SIG-M5 (cell line): ENCODE results near the gene LCA5.
"Not testable (repeated sequence)": the region's sequence is repeated elsewhere in the genome, so short reads cannot be mapped to it uniquely, and the experiment has no call there.

Experiments
- DNase-seq: peaks from one replicate; lab custom pipeline; 2025; lab: John Stamatoyannopoulos, UW

The LCA5 gene

DNA sequence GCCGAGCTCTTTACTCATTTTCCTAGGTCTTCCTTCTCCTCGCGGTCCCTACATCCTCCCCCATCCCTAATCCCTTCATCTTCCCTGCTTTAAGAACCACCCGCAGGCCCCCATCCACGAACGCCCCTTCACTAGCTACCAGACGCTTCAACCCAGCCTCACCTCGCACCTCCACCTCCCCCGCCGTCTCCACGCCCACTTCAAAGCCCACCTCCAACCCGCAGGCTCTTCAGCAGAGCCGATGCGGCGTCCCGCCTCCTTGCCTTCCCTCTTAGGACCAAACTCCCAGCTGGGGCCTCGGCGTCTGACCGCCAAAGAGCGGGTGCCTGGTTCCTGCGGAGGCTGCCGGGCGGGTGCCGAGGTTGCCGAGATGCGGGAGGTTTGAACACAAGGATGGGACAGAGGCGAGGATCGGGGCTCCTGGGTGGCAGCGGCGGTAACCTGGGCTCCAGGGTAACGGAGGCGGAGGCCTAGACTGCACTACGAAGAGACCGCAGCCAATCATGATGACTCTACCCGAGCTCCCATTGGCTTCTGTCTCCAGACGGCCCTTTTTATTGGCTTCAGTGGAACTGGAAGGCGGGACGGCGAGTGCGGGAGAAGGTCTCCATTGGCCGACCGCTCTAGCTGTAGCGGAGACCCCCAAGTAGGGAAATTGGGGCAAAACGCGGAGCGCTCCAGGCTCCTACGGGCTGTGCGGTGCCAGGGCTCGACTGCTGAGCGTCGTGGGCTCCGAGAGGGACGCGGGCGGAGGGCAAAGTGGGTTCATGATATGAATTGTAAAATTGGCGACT, at the start of gene LCA5:
TSS of gene LCA5 (minus strand) at position 477 of the 794 bp plus-strand sequence. CDS start 18,536 bp downstream, outside the sequence.
- no peak for DNase-seq

DNA sequence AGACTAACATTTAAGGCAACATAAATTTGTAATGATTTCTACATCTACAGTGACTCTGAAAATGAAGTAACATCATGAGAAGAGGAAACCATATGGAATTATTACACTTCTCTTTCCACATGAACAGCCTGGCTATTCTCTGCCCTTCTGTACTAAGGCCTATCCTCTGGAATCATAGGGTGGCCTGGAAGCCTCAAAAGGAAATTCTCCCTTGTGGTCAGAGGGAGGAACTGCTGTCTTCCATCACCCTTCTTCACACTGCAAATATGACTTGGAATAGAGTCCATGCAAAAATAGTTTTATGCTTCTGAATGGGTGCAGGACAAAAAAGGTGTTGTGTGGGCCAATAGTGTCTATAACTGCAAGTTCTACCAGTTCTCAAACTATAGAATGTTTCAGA, 49.3 kb upstream of the LCA5 start:
- no peak for DNase-seq

DNA sequence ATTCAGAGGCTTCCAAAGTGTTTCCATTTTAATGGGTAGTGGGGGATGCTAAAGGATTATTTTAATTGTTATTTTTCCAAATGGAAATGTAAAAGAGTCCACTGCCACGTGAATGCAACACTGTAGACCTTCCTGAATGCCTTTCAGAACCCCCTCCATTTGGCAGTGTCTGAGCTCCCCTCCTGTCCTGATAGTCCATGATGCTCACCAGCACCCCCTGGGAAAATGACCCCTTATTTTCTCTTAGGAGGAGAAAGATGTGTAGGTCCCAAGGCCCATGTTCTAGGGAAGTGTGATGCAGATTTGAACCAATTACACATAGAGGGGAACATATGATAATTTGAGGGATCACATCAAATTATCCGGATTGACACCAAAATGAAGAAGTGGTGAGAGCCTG, 47.1 kb upstream of the LCA5 start:
- no peak for DNase-seq

DNA sequence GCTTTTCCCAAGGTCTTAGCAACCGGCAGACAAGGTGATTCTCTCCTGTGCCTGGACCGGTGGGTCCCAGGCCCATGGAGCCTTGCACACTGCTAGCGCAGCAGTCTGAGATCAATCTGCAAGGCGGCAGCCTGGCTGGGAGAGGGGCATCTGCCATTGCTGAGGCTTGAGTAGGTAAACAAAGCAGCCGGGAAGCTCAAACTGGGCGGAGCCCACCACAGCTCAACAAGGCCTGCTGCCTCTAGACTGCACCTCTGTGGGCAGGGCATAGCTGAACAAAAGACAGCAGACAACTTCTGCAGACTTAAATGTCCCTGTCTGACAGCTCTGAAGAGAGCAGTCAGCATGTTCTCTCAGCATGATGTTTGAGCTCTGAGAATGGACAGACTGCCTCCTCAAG, 40.7 kb upstream of the LCA5 start:
- DNase-seq = not testable (repeated sequence)

DNA sequence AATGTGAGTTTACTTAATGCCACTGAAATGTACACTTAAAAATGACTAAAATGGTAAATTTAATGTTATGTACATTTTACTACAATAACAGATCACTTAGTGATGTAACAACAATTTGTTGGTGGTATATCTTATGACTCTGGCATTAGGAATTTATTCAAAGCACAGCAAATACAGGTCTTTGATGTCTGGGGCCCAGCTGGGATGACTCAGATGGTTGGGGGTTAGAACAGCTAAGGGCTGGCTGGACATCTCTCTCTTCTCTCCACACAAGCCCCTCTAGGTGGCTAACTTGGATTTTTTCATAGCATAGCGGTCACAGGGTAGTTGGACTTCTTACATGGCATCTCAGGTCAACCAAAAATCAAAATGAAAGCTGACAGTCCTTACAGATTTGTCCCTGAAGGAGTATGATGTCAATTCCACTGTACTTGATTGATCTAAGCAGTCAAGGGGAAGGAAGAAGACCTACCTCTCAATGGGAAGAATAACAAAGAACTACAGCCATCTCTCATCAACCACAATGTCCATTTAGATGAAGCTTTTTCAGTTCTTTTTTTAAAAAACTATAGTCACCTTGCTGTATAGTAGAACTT, 37.5 kb upstream of the LCA5 start:
- DNase-seq = no peak

DNA sequence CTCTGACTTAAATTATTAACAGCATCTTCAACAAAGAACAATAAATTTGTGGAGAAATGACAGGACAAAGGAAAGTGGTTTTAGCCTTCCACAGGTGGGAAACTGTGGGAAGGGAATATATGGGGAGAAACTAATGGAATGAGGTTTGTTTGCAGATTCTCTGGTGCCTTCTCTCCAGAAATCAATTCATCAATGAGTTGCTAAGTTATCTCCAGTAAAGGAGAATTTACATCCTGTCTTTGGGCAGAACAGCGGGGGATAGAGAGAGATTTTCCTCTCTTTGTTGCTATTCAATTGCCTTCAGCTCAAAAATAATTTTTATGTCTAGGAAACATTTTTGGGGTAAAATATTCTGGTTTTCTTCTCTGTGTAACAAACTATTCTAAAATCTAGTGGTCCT, 36.9 kb upstream of the LCA5 start:
- DNase-seq = no peak

DNA sequence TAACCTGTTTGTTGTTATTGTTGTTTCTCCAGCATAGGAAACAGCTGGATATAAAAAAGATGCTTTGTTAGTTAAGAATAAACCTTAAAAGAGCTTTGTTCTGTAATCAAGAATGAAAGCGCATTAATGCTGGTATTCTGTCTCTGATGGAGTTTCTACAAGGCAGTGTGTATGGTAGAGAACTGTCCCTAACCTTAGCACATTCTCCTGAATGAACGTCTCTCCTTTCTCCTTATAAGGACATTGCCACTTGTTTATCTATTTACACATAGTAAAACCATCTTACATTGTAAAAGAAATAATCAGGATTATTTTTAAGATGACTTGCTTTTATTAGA, 33.8 kb upstream of the LCA5 start:
- DNase-seq = no peak

DNA sequence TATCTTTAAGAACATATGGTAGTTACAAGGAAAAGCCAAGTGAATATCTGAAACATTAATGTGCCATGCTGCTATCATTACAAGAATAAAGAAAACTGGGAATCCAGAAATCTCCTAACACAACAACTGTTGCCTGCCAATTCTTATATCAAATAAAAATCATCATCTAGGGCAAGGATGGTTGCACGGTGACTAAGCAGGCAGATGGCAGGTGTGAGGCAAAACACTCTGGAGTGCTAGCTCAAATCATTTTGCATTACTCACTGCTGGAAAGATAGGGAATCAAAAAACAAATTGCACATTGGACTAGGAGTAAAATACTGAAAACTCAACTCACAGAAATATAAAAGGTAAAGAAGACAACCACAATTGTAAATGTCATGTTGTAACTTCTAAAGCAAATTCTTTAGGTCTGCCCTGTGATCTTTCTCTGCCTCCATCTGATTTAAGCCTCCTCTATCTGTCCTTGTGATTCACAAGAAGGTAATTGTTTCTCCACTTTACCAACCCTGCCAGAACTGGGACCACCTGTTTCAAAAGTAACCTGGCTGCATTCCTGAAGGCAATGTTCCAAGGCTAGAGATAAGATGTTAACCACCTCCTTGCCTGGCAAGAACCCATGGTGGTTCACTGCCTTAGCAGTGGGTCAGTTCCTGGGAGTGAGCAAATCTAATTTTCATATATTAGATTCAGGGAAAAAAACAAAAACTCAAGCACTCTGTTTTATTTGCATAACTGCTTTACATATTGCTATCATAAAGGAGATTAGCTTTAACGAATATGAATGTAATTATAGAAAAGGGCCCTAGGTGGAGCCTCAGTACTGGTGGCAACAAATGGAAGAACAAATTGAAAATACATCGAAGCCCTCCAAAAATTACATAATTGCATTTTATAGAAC, 33.1 kb upstream of the LCA5 start:
- no peak for DNase-seq

DNA sequence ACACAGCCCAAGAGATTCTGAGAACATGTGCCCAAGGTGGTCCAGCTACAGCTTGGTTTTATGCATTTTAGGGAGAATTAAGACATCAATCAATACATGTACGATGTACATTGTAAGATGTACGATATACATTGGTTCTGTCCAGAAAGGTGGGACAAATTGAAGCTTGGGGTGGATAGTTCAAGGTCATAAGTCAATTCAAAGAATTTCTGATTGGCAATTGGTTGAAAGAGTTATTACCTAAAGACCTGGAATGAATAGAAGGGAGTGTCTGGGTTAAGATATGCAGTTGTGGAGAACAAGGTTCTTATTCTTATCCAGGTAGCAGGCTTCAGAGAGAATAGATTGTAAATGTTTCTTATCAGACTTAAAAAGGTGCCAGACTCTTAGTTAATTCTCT, 31.8 kb upstream of the LCA5 start:
- DNase-seq = no peak

DNA sequence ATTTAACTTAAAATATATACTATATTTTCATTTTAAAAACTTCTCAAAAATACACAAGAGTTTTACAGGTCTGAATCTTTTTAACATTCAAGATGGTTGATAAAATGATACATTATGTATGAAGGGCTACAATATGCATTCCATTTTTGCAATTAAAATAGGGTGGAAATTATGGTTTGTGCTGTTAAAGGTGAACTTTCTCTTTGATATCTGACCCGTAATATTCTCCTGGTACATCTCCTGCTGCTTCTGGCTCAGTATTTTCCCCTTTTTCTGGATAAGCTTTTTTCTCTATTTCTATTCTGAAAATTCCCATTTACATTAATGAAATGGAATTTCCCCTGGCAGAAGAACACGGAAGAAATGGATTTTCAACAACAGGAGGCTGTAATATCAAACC, 27.4 kb upstream of the LCA5 start:
- no peak for DNase-seq

DNA sequence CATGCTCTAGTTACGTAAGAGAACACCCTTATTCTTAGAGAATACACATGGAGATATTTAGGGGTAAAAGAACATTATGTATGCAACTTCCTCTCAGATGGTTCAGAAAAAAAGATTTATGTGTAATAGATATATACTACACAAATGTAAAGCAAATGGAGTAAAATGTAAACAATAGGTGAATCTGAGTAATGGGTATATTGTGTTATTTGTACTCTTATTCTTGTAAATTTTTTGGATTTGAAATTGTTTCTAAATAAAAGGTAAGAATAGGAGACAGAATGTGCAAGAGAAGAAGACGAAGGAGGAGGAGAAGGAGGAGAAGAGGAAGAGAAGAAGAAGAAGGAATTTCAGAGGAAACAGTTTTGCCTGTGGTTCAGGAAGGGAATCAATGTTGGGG, 22.5 kb upstream of the LCA5 start:
- no peak for DNase-seq

DNA sequence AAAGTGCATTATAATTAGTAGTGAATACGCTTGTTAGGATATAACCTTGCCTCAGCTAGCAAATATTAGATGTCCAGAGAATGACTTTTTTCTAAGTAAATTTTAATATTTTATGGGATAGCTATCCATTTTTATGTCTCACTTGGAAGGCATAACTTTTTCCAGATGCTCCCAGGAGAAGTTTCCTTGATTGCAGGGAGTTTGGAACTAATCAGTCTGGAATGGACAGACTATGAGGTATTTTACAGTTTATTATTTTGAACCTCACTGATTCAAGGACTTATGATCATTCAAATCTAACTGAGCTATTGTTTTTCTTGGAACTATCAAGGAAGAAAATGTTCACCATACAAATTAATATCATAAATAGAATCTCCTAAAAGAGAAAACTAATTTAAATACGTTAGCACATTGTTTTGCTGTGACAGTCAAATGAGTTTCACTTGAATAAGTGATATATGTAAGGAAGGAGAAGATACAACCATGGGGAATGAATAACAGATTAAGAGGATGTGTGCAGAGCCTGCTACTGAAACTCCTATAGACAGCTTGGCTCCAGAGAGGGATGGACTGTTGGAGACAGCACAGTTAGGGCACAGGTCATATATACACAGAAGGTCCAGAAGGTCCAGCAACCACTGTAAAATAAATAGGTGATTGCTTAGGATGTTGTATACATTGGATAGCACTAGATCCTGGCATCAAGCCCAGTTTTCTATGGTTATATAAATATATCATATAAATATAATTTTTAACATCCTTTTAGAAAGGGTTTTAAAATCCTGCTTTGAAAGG, 20.6 kb upstream of the LCA5 start:
- no peak for DNase-seq

DNA sequence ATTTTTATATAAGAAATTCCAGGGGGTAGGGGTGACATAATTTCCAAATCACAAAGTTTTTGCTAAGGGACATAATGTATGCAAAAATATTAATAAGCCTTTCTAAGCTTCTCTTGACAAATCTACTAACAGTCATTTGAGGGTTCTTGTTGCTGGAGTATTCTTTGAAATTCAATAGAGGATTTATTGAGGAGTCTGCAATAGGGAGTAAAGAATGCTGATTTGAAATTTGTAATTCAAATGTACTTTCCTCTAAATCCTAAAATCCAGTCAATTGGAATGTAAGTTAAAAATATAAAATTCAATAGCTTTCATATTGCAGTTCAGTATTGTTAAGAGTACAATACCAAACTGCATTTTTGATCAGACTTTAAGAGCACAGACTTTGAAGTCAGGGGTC, 17.1 kb upstream of the LCA5 start:
- no peak for DNase-seq

DNA sequence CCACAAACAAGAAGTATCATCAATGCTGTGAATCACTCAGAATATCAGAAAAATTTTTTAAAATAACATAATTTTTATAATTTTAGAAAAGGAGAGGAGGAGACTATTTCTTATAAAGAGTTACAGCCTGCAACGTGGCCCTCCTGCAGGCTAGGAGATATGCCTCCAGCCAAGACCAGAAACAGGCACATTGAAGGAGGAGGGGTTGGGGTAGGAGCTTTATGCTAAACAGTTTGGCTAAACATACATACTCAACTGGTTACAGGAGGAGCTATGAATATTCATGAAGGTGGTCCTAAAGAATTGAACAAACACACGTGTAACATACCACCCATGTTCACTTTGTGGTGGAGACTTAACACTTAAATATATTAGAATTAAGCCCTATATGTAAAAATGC, 14.2 kb upstream of the LCA5 start:
- no peak for DNase-seq

DNA sequence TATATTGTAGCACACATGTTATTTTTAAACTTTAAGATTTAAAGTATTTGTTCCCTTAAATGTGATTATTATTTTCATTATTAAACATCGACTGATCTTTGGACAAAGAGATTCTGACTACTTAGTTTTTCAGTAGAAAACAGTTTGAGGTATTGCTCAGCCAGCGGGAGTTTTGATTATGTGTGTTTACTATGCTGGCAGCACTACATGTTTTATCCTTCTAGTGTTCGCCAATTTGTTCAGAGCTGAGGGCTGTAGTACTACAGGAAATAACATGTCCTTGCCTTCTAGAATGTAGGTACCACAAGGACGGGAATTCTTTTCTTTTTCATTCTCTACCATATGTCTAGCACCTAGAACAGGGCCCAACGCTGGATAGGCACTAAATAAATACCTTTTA, 11.1 kb upstream of the LCA5 start:
- no peak for DNase-seq

DNA sequence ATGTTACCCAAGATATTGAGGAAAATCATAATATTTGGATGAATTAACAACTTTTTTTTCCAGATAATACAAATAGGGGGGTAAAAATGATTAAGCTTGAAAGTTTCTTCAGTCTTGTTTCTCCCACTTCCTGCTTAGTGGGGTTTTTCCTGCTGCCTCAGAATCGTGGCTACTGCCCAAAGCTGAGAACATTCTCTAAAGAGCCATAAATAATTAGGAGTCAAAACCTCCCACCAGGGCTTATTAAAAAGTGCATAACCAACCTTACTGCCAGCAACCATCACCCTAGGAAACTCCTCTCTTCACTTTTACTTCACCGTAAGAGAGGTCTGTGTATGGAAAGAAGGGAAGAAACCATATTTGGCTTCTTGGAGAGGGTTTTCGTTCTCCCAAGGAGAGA, 9.0 kb upstream of the LCA5 start:
- no peak for DNase-seq

DNA sequence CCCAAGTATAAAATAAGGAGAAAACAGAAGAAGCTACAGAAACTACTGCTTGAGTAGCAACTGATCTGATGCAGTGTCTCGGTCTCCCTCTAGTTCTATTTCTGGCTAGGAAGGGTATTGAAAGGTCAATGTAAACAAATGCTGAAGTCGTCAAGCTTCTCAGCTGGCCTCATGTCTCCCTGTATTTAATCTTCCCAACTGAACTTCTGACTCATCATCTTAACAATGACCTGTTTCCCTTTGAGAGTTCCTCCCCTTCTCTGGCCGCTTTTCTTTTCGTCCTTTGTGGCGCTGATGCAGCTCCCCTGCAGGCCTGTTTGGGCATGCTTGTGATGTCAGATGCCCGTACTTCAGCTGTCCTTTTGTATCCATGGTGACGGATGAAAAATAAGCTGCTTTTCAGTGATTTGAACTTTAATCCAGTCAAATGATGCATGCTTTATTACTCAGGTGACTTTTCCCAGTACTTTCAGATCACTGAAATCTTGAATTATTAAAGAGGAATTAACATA, 7.8 kb upstream of the LCA5 start:
- DNase-seq = no peak

DNA sequence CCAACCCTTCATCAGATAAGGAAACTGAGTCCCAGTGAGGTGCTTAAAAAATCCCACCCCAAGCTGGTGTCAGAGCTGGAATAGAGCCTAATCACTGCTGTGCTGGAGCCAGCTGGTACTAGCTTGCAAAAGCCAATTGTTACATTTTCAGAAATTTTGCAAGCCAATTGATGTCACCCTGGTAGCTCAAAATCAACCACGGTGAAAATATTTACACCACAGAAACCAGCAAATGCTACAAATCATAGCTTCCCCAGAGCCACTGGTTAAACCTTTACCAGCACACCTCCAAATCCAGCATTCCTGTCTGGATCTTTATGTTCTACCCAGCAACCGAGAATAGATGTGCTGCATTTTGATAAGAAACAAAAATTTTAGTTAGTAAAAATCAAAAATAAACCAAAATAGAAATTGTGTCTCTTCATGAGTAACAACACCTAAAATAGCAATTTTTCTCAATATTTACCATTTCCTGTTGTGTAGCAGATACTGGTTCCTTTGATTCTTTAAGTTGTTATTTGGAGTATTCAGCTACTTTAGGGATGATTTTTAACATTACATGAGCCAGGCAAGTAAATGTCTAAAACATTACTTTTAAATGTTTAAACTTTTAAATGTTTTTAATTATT, 7.2 kb upstream of the LCA5 start:
- no peak for DNase-seq

DNA sequence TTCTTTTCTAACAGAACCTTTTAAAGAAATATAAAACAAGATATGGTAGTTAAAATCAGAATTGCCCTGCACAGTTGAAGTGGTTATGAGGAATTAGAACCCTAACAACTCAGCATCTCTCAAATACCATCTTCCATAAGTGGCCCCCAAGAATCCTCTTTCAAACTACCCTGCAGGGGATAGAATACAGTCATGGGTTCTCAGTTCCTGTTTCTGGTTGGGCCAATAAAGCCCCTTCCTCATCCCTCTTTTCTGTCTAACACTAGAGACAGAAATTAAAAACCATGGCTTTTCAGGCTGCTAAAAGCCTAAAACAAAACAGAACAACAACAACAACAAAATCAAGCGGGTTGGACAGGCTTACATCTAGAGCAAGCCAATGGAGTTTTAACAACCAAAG, 6.7 kb upstream of the LCA5 start:
- DNase-seq = no peak

DNA sequence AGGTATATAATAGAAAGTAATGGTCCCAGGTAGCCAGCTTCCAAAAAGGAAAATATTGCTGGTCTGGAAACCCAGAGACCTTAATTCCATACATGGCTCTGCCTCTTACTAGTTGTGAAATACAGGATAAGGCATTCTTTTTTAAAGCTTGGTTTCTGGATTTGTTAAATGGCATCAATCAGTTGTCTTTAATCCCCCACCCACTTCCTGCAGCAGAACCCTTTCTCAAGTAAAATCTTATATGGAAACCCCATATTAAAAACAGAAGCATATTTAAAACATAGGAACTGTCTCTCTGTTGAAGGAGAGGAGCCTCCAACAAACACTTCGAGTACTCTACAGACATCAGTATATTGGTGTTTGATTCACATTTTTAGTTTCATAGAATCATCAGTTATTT, 6.2 kb upstream of the LCA5 start:
- DNase-seq = no peak

DNA sequence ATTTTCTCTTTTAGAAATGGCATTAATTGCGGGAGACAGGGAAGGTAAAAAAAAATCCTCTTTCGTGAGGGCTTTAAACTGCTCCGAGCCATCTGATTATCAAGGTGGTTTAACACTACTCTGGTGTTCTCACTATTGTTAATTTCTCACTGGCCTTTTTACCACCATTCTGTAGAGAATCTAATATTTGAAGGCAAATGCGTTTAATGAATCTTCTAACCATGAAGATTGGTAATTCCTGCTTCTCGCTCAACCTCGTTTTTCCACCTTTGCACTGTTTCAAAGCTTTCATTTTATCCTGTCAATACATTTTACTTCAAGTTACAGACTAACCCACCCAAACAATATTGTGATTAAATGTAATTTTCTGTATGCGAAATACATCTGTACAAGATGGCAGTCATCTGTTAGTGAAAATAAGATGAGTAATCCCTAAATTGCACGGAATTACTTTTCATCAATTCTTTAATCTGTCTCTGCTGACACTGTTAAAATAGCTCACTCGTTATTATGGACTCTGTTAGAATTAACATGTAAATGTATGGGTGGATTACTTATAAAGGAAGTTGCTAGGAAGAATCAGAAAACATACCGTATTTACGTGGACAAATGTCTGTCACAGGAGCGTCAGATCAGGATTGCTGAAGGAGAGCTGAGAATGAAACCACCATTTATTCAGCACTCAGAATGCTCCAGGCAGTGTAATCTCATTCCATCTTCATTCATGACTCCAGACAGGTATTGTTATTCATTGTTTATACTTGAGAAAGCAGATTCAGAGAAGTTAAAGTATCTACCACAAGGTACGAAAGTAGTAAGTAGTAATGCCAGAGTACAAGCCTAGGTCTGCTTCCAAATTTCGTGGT, 1.1 kb upstream of the LCA5 start:
- DNase-seq = no peak
